ENCODE results near the gene TSFM.

Gene TSFM
- long read RNA-seq, transcript TSFM-204 (6 exons, 2,192 nt) = major isoform, 119 of 157 reads
- long read RNA-seq, partial matches to known transcripts = 2 of 157 reads
- long read RNA-seq, other reads (novel, unspliced or antisense) = 32 of 157 reads

DNA sequence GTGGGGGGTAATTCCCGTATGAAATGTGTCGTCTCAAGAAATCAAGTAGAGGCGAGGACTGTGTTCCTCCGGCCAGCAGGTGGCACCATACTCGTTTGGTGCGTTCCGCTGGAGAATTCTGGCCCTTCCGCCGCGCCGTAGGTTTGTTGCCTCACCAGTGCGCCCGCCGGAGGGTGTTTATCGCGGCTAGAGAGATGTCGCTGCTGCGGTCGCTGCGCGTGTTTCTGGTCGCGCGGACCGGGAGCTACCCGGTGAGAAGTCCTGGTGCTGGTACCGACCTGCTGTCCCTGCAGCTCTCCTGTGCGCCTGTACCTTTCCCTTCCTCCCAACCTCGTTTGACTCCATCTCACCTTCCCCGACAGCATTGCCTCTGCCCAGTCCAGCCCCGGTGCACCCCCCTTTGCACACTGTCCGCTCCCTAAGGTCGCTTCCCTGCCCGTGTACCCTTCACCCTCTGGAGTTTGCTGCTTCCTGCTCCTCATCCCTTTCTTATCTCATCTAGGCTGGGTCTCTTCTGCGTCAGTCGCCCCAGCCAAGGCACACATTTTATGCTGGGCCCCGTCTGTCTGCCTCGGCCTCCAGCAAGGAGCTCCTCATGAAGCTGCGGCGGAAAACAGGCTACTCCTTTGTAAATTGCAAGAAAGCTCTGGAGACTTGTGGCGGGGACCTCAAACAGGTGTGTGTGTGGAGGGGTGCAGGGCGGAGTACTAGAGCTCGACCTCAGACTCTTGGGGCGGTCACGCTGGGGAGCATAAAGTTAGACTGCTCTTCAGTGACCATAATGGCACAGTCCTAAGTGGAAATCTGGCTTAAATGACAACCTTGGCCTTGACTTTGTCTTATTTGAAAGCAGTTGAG lies at the start of gene TSFM:
TSS of gene TSFM (plus strand) at position 180 of the 858 bp plus-strand sequence. CDS start at position 195, 15 bp downstream.
- Histone ChIP-seq H3K27ac (replicated peaks) (peak within 1 kb of the TSS; percentile 71), H3K4me3 (replicated peaks; ENCODE audit: insufficient read depth, low read length) (peak within 1 kb of the TSS; percentile 98), H3K27me3 (ENCODE audit: insufficient read depth, poor library complexity, severe bottlenecking) (no peaks in the 10 kb centered on the region)
- no peak for TF ChIP-seq SPI1 (IDR thresholded peaks at IDR 0.05; ENCODE audit: borderline replicate concordance, low read depth)
- TF ChIP-seq, protein P1, sequence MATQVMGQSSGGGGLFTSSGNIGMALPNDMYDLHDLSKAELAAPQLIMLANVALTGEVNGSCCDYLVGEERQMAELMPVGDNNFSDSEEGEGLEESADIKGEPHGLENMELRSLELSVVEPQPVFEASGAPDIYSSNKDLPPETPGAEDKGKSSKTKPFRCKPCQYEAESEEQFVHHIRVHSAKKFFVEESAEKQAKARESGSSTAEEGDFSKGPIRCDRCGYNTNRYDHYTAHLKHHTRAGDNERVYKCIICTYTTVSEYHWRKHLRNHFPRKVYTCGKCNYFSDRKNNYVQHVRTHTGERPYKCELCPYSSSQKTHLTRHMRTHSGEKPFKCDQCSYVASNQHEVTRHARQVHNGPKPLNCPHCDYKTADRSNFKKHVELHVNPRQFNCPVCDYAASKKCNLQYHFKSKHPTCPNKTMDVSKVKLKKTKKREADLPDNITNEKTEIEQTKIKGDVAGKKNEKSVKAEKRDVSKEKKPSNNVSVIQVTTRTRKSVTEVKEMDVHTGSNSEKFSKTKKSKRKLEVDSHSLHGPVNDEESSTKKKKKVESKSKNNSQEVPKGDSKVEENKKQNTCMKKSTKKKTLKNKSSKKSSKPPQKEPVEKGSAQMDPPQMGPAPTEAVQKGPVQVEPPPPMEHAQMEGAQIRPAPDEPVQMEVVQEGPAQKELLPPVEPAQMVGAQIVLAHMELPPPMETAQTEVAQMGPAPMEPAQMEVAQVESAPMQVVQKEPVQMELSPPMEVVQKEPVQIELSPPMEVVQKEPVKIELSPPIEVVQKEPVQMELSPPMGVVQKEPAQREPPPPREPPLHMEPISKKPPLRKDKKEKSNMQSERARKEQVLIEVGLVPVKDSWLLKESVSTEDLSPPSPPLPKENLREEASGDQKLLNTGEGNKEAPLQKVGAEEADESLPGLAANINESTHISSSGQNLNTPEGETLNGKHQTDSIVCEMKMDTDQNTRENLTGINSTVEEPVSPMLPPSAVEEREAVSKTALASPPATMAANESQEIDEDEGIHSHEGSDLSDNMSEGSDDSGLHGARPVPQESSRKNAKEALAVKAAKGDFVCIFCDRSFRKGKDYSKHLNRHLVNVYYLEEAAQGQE (IDR thresholded peaks at IDR 0.05; ENCODE audit: insufficient replicate concordance, low read depth) = peak; percentile 65
- peak; percentile 77 for TF ChIP-seq CTCF (IDR thresholded peaks at IDR 0.05; ENCODE audit: insufficient read depth, low read length)
- peak; percentile 96 for TF ChIP-seq POLR2AphosphoS5 (IDR thresholded peaks at IDR 0.05; ENCODE audit: low read depth)
- DNase-seq (ENCODE audit: low read depth in 1 of 2, low spot score in 1 of 2) = peak; percentile 86 to 96

- Histone ChIP-seq H3K27ac (replicated peaks) (no peak overlapping the region), H3K27me3 (ENCODE audit: insufficient read depth, poor library complexity, severe bottlenecking) (no peaks in the 10 kb centered on the region), H3K4me3 (replicated peaks; ENCODE audit: insufficient read depth, low read length) (no peak overlapping the region)
- TF ChIP-seq GABPA (IDR thresholded peaks at IDR 0.05; ENCODE audit: low read depth) (no peak), SPI1 (IDR thresholded peaks at IDR 0.05; ENCODE audit: borderline replicate concordance, low read depth) (no peak), POLR2AphosphoS5 (IDR thresholded peaks at IDR 0.05; ENCODE audit: low read depth) (no peak), CTCF (IDR thresholded peaks at IDR 0.05; ENCODE audit: insufficient read depth, low read length) (no peak)
- TF ChIP-seq, protein P1 (IDR thresholded peaks at IDR 0.05; ENCODE audit: insufficient replicate concordance, low read depth) = no peak
- DNase-seq (ENCODE audit: low read depth in 1 of 2, low spot score in 1 of 2) = no peak
Measured at GRCh38 chr12:57733928-57734327, 48.7 kb upstream of the TSFM start.

DNA sequence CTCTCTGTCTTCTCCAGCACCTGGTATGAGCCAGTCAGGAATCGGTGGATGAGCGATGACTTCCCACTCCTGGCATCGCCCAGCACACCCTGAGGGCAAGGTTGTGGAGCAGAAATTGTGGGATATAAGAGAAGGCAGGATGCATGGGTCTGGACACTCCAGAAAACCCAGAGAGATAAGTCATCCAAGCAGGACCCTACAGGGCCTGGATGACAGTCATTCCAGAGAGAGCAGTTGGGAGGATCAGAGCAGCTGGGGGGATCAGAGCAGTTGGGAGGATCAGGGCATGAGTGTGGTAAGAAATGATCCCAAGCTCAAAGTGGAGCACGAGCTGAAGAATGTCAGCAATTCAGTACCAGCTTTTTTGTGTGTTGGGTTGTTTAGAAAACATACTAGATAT lies 48.0 kb upstream of the TSFM start:
- TF ChIP-seq GABPA (IDR thresholded peaks at IDR 0.05; ENCODE audit: low read depth) (no peak), POLR2AphosphoS5 (IDR thresholded peaks at IDR 0.05; ENCODE audit: low read depth) (no peak), CTCF (IDR thresholded peaks at IDR 0.05; ENCODE audit: insufficient read depth, low read length) (no peak), SPI1 (IDR thresholded peaks at IDR 0.05; ENCODE audit: borderline replicate concordance, low read depth) (no peak)
- TF ChIP-seq, protein P1 (IDR thresholded peaks at IDR 0.05; ENCODE audit: insufficient replicate concordance, low read depth) = no peak
- no peak overlapping the region for H3K4me3 ChIP-seq (replicated peaks; ENCODE audit: insufficient read depth, low read length)
- no peak overlapping the region for H3K27ac ChIP-seq (replicated peaks)
- no peak for DNase-seq (ENCODE audit: low read depth in 1 of 2, low spot score in 1 of 2)
- H3K27me3 ChIP-seq (ENCODE audit: insufficient read depth, poor library complexity, severe bottlenecking) = no peaks in the 10 kb centered on the region
